ENCODE data around the gene CDKAL1.

Gene CDKAL1

GRCh38 chr6:20672038-20672437, 137.8 kb downstream of the CDKAL1 start:
- no peak for TF ChIP-seq REST (IDR thresholded peaks at IDR 0.05; ENCODE audit: insufficient read depth in 1 of 2, low read depth in 2 of 2, low read length in 2 of 2)
- TF ChIP-seq TAF1 (IDR thresholded peaks at IDR 0.05; ENCODE audit: borderline replicate concordance, insufficient read depth, low read length) = no peak
- no peak for TF ChIP-seq FOXP2 (optimal IDR thresholded peaks at IDR 0.05; ENCODE audit: borderline replicate concordance, extremely low read depth, extremely low read length, insufficient read depth)
- no peak for TF ChIP-seq SIN3A (IDR thresholded peaks at IDR 0.05; ENCODE audit: borderline replicate concordance, insufficient read depth, low read length)
- TF ChIP-seq POLR2AphosphoS5 (IDR thresholded peaks at IDR 0.05; ENCODE audit: low read depth, low read length) = no peak

DNA sequence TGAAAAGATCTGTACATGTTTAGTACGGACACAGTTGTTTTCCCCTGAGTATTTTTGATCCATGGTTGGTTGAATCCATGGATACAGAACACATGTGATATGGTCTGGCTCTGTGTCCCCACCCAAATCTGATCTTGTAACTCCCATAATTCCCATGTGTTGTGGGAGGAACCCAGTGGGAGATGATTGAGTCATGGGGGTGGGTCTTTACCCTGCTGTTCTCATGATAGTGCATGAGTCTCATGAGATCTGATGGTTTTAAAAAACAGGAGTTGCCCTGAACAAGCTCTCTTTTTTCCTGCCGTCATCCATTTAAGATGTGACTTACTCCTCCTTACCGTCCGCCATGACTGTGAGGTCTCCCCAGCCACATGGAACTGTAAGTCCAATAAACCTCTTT, 139.2 kb downstream of the CDKAL1 start:
- TF ChIP-seq FOXP2 (optimal IDR thresholded peaks at IDR 0.05; ENCODE audit: borderline replicate concordance, extremely low read depth, extremely low read length, insufficient read depth) = no peak
- no peak for TF ChIP-seq TAF1 (IDR thresholded peaks at IDR 0.05; ENCODE audit: borderline replicate concordance, insufficient read depth, low read length)
- no peak for TF ChIP-seq REST (IDR thresholded peaks at IDR 0.05; ENCODE audit: insufficient read depth in 1 of 2, low read depth in 2 of 2, low read length in 2 of 2)
- no peak for TF ChIP-seq POLR2AphosphoS5 (IDR thresholded peaks at IDR 0.05; ENCODE audit: low read depth, low read length)
- TF ChIP-seq SIN3A (IDR thresholded peaks at IDR 0.05; ENCODE audit: borderline replicate concordance, insufficient read depth, low read length) = no peak

- TF ChIP-seq POLR2AphosphoS5 (IDR thresholded peaks at IDR 0.05; ENCODE audit: low read depth, low read length) (no peak), REST (IDR thresholded peaks at IDR 0.05; ENCODE audit: insufficient read depth in 1 of 2, low read depth in 2 of 2, low read length in 2 of 2) (no peak), TAF1 (IDR thresholded peaks at IDR 0.05; ENCODE audit: borderline replicate concordance, insufficient read depth, low read length) (no peak), FOXP2 (optimal IDR thresholded peaks at IDR 0.05; ENCODE audit: borderline replicate concordance, extremely low read depth, extremely low read length, insufficient read depth) (no peak), SIN3A (IDR thresholded peaks at IDR 0.05; ENCODE audit: borderline replicate concordance, insufficient read depth, low read length) (no peak)
These were observed 140.4 kb downstream of the CDKAL1 start for GRCh38 chr6:20674664-20675063.

DNA sequence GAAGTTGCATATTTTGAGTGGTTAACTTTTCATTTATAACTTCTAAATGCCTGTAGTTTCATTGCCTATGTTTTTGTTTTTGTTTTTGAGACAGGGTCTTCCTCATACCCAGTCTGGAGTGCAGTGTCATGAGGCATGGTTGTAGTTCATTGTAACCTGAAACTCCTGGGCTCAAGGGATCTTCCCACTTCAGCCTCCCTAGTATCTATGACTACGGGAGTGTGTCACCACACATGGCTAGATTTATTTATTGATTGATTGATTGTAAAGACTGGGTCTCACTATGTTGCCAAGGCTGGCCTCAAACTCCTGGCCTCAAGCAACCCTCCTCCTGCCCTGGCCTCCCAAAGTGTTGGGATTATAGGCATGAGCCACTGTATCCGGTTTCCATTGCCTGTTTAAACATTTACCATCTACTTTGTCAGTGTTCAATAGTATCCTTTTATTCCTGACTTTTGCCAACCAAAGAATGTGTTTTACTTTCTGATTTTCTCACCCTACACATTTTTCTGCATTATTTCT, 144.6 kb downstream of the CDKAL1 start:
- no peak for TF ChIP-seq POLR2AphosphoS5 (IDR thresholded peaks at IDR 0.05; ENCODE audit: low read depth, low read length)
- no peak for TF ChIP-seq FOXP2 (optimal IDR thresholded peaks at IDR 0.05; ENCODE audit: borderline replicate concordance, extremely low read depth, extremely low read length, insufficient read depth)
- TF ChIP-seq SIN3A (IDR thresholded peaks at IDR 0.05; ENCODE audit: borderline replicate concordance, insufficient read depth, low read length) = no peak
- TF ChIP-seq REST (IDR thresholded peaks at IDR 0.05; ENCODE audit: insufficient read depth in 1 of 2, low read depth in 2 of 2, low read length in 2 of 2) = no peak
- no peak for TF ChIP-seq TAF1 (IDR thresholded peaks at IDR 0.05; ENCODE audit: borderline replicate concordance, insufficient read depth, low read length)
